AG04449 (cell line): ENCODE results near the gene GNG12.

ENCODE experiments used
- CTCF ChIA-PET: fragments of 350-600 bp; formaldehyde crosslinking; extraction: SDS; loops from one replicate; lab custom pipeline; 2021; ENCODE audit warnings: antibody characterized with exemption; lab: Yijun Ruan, JAX
- POLR2A ChIA-PET: fragments of 400-600, 350-600 bp; formaldehyde crosslinking; extraction: SDS; loops from one replicate; lab custom pipeline; 2020; ENCODE audit warnings: antibody characterized with exemption, inconsistent platforms; lab: Yijun Ruan, JAX
- DNase-seq: peaks from one replicate; pipeline ENCODE4 v3.0.0-alpha.2; 2010; ENCODE audit warnings: low read depth, low spot score
- H3K4me3 ChIP-seq: 2 replicates; pipeline ENCODE4 v1.5.1; 2011; ENCODE audit warnings: low read depth, mild to moderate bottlenecking, control low read depth, low read length
- CTCF ChIP-seq: IDR thresholded peaks from one replicate; pipeline ENCODE4 v1.5.1; 2011; ENCODE audit warnings: mild to moderate bottlenecking, moderate library complexity, low read length, control low read depth, inconsistent platforms; ENCODE audit not compliant: insufficient read depth; ENCODE audit errors: missing control alignments

GNG12 gene

GRCh38 chr1:67767103-67767782, 66.0 kb downstream of the GNG12 start:
- no peak for DNase-seq
- no peak overlapping the region for H3K4me3 ChIP-seq
- TF ChIP-seq CTCF: no peak
- CTCF ChIA-PET: interaction anchor here (0.8 to 11.3 kb wide), 24 partner anchors 8 to 345 kb away, joined by 3 to 118 read pairs (median 8); no protein-coding TSS in a partner anchor
- POLR2A ChIA-PET: interaction anchor here (1.1 to 1.6 kb wide), 4 partner anchors 9 to 82 kb away, joined by 3 to 10 read pairs (median 4); partner anchors contain the start of gene GADD45A

DNA sequence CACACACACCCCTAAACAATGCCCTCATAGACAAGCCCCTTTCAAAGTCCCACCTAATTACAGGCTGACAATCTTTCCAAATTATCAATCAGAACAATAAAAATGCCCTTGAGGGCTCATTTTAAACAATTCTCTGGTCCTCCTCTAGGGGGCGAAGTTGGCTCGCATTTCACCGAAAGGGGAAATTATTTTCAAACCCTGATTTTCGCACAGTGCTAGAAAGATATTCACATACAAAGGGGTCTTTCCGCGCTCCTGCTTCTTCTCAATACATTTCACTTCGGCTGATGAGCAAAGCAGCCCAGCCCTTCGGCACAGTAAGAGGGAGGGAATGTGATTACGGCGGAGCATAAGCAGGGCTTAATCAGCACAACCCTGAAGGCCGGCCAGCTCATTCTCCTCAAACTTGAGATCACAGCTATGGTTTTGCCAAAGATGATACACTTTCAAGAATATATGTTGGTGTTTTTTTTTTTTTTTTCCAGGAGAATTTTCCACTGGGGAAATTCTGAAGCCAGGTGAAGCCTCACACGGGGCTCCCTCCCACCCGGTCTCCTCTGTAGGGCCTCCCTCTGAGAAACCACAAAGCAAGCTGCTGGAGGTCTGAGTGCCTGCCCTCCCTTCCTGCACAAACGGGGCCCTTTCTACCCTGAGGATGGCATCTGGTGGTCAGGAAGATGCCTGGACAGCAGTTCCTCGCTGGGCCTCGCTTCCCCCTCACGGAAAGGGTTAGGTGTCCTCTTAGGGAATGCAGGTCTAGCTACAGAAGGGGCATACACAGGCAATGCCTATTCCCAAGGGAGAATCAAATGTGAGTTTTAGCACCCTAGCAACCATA, 66.9 kb downstream of the GNG12 start:
- peak; percentile 42 for TF ChIP-seq CTCF
- peak; percentile 64 for DNase-seq

DNA sequence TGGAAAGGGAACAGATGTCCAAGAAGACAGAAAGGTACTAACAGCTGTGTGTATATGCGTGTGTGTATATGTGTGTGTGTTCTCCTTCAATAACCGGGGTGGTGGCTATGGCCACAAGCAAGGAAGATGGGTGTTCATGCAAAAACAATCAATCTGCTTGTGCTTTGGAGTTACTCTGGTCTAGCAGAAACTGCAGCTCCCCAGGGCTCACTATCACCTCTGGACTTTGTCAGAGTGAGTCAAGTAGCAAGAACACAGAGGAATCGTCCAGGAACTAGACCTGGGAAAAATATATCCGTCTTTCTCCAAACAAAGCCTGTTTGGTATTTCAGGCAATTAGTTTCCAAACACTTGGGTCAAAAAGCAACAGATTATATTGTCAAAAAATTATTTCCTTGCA, 68.6 kb downstream of the GNG12 start:
- H3K4me3 ChIP-seq: no peak overlapping the region
- no peak for DNase-seq
- ChIA-PET POLR2A (no interaction called here), CTCF (interaction anchor here (1.0 to 11.3 kb wide), 21 partner anchors 5 to 352 kb away, joined by 3 to 118 read pairs (median 12); no protein-coding TSS in a partner anchor)
- no peak for TF ChIP-seq CTCF

More for the DNA sequence above, 66.9 kb downstream of the GNG12 start:
- POLR2A ChIA-PET: interaction anchor here (0.5 to 1.6 kb wide), 7 partner anchors 10 to 466 kb away, joined by 3 to 10 read pairs (median 4); partner anchors contain the start of genes GADD45A and WLS
- H3K4me3 ChIP-seq: peak overlapping the region; percentile 38
- CTCF ChIA-PET: interaction anchor here (0.6 to 11.3 kb wide), 44 partner anchors 7 to 350 kb away, joined by 3 to 118 read pairs (median 6); no protein-coding TSS in a partner anchor

GRCh38 chr1:67761730-67762129, 71.5 kb downstream of the GNG12 start:
- DNase-seq: no peak
- POLR2A ChIA-PET: interaction anchor here (2.9 kb wide), 1 partner anchor 76 kb away, joined by 32 read pairs; the partner anchor contains the start of gene GADD45A
- CTCF ChIA-PET: interaction anchor here (1.1 to 13.8 kb wide), 14 partner anchors 7 to 248 kb away, joined by 3 to 653 read pairs (median 33); partner anchors contain the start of gene GADD45A
- H3K4me3 ChIP-seq: no peak overlapping the region
- no peak for TF ChIP-seq CTCF

GRCh38 chr1:67761091-67761490, 72.2 kb downstream of the GNG12 start:
- DNase-seq: no peak
- POLR2A ChIA-PET: interaction anchor here (1.1 to 2.9 kb wide), 3 partner anchors 70 to 75 kb away, joined by 4 to 32 read pairs (median 8); partner anchors contain the start of gene GADD45A
- no peak for TF ChIP-seq CTCF
- no peak overlapping the region for H3K4me3 ChIP-seq
- CTCF ChIA-PET: interaction anchor here (0.7 to 13.8 kb wide), 52 partner anchors 8 to 360 kb away, joined by 3 to 653 read pairs (median 6); partner anchors contain the start of gene GADD45A
